ENCODE results near the gene PSMD10.

- no peak for TF ChIP-seq CTCF (IDR thresholded peaks at IDR 0.05; ENCODE audit: poor library complexity, severe bottlenecking)
- TF ChIP-seq, protein P1, sequence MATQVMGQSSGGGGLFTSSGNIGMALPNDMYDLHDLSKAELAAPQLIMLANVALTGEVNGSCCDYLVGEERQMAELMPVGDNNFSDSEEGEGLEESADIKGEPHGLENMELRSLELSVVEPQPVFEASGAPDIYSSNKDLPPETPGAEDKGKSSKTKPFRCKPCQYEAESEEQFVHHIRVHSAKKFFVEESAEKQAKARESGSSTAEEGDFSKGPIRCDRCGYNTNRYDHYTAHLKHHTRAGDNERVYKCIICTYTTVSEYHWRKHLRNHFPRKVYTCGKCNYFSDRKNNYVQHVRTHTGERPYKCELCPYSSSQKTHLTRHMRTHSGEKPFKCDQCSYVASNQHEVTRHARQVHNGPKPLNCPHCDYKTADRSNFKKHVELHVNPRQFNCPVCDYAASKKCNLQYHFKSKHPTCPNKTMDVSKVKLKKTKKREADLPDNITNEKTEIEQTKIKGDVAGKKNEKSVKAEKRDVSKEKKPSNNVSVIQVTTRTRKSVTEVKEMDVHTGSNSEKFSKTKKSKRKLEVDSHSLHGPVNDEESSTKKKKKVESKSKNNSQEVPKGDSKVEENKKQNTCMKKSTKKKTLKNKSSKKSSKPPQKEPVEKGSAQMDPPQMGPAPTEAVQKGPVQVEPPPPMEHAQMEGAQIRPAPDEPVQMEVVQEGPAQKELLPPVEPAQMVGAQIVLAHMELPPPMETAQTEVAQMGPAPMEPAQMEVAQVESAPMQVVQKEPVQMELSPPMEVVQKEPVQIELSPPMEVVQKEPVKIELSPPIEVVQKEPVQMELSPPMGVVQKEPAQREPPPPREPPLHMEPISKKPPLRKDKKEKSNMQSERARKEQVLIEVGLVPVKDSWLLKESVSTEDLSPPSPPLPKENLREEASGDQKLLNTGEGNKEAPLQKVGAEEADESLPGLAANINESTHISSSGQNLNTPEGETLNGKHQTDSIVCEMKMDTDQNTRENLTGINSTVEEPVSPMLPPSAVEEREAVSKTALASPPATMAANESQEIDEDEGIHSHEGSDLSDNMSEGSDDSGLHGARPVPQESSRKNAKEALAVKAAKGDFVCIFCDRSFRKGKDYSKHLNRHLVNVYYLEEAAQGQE (IDR thresholded peaks at IDR 0.05; ENCODE audit: borderline replicate concordance), result no peak
- no peak for TF ChIP-seq EP300 (conservative IDR thresholded peaks at IDR 0.05; ENCODE audit: poor library complexity, severe bottlenecking)
- TF ChIP-seq EZH2 (IDR thresholded peaks at IDR 0.05; ENCODE audit: borderline replicate concordance, insufficient read depth, low read length, poor library complexity, severe bottlenecking), result no peak
Measured at GRCh38 chrX:108064001-108064400, 27.3 kb downstream of the PSMD10 start.
